Measurements from ENCODE around the gene NINL. TPM values are rescaled to one million over a fixed set of nuclear protein-coding genes. Genes with fewer than 3 reads are reported as not detected.

The NINL gene
- total and polyA plus RNA-seq, 10 donors: 3.1 to 16.1 (median 8.1) TPM

GRCh38 chr20:25437153-25437581 lies 148.2 kb downstream of the NINL start:
- 74 to 90% (median 86%) methylated on average over 4 of the region's 4 CpGs for whole genome bisulfite sequencing, 5 donors
- no peak for DNase-seq
- H3K36me3 ChIP-seq: peaks cover 0 to 12% (median 0%) of the 10 kb centered on the region in 6 donors
- TF ChIP-seq POLR2A (IDR thresholded peaks at IDR 0.05) (no peak), POLR2AphosphoS5 (IDR thresholded peaks at IDR 0.05) (no peak), CTCF (IDR thresholded peaks at IDR 0.05 in 8 of 11, conservative IDR thresholded peaks at IDR 0.05 in 3 of 11) (no peak)
- intact Hi-C loops (cut with DNase I; ENCODE audit: low total_unique reads): no loop called here
- no peak overlapping the region for H3K27ac ChIP-seq
- no peaks in the 10 kb centered on the region for H3K9me3 ChIP-seq
- H3K4me3 ChIP-seq: no peak overlapping the region
- peaks cover 0 to 9% (median 2%) of the 10 kb centered on the region in 6 donors for H3K4me1 ChIP-seq
- H3K27me3 ChIP-seq (replicated peaks in 1 of 7): no peaks in the 10 kb centered on the region

- H3K36me3 ChIP-seq: peaks cover 0 to 31% (median 0%) of the 10 kb centered on the region in 6 donors
- 86 to 97% (median 92%) methylated on average over 3 of the region's 3 CpGs for WGBS, 5 donors
- TF ChIP-seq POLR2AphosphoS5 (IDR thresholded peaks at IDR 0.05): no peak
- TF ChIP-seq POLR2A (IDR thresholded peaks at IDR 0.05): no peak
- TF ChIP-seq CTCF (IDR thresholded peaks at IDR 0.05 in 8 of 11, conservative IDR thresholded peaks at IDR 0.05 in 3 of 11): no peak
- no peaks in the 10 kb centered on the region for H3K9me3 ChIP-seq
- H3K27ac ChIP-seq: no peak overlapping the region
- no peak overlapping the region for H3K4me3 ChIP-seq
- no peak for DNase-seq
- H3K4me1 ChIP-seq: no peaks in the 10 kb centered on the region
- intact Hi-C loops (cut with DNase I; ENCODE audit: low total_unique reads): no loop called here
- no peaks in the 10 kb centered on the region for H3K27me3 ChIP-seq (replicated peaks in 1 of 7)
Measured at GRCh38 chr20:25424536-25424935, 160.8 kb downstream of the NINL start.

- H3K9me3 ChIP-seq: no peaks in the 10 kb centered on the region
- H3K27me3 ChIP-seq (replicated peaks in 1 of 7): no peaks in the 10 kb centered on the region
- WGBS, 5 donors: 88 to 94% (median 89%) methylated on average over 4 of the region's 4 CpGs
- no peaks in the 10 kb centered on the region for H3K4me1 ChIP-seq
- no peak overlapping the region for H3K4me3 ChIP-seq
- H3K36me3 ChIP-seq: peaks cover 0 to 30% (median 0%) of the 10 kb centered on the region in 6 donors
- no peak for TF ChIP-seq POLR2A (IDR thresholded peaks at IDR 0.05)
- TF ChIP-seq CTCF (IDR thresholded peaks at IDR 0.05 in 8 of 11, conservative IDR thresholded peaks at IDR 0.05 in 3 of 11): no peak
- TF ChIP-seq POLR2AphosphoS5 (IDR thresholded peaks at IDR 0.05): no peak
- intact Hi-C loops (cut with DNase I; ENCODE audit: low total_unique reads): no loop called here
- H3K27ac ChIP-seq: no peak overlapping the region
- no peak for DNase-seq
Measured at GRCh38 chr20:25422032-25422431, 163.3 kb downstream of the NINL start.

GRCh38 chr20:25421102-25421501 lies 164.2 kb downstream of the NINL start:
- no peak for DNase-seq
- no peak overlapping the region for H3K4me3 ChIP-seq
- intact Hi-C loops (cut with DNase I; ENCODE audit: low total_unique reads): no loop called here
- no peaks in the 10 kb centered on the region for H3K4me1 ChIP-seq
- H3K27me3 ChIP-seq (replicated peaks in 1 of 7): no peaks in the 10 kb centered on the region
- no peaks in the 10 kb centered on the region for H3K9me3 ChIP-seq
- no peak overlapping the region for H3K27ac ChIP-seq
- TF ChIP-seq CTCF (IDR thresholded peaks at IDR 0.05 in 8 of 11, conservative IDR thresholded peaks at IDR 0.05 in 3 of 11) (no peak), POLR2A (IDR thresholded peaks at IDR 0.05) (no peak), POLR2AphosphoS5 (IDR thresholded peaks at IDR 0.05) (no peak)
- peaks cover 0 to 21% (median 0%) of the 10 kb centered on the region in 6 donors for H3K36me3 ChIP-seq

All from spleen (tissue), 11 donors.